Activated CD4-positive, CD25-positive, alpha-beta regulatory T cell treated with anti-CD3 and anti-CD28 coated beads, Interleukin-2, amount 50 U/mL, for 72 hours (primary cell): ENCODE data around the gene CABP4.

Experiments used
- DNase-seq: peaks from one replicate; pipeline ENCODE4 v3.0.0; 2021

The CABP4 gene

GRCh38 chr11:67436459-67437081, 18.6 kb upstream of the CABP4 start:
- DNase-seq, result peak; percentile 66

GRCh38 chr11:67437082-67437808, 17.9 kb upstream of the CABP4 start, which contains the start of gene PTPRCAP:
TSS of gene PTPRCAP (minus strand) at chr11:67437682. CDS start at chr11:67437619, 63 bp downstream.
- no peak for DNase-seq

- no peak for DNase-seq
Observed at GRCh38 chr11:67437809-67438157, 17.4 kb upstream of the CABP4 start.

- peak; percentile 78 for DNase-seq
Observed at GRCh38 chr11:67438158-67438902, 16.8 kb upstream of the CABP4 start.

- DNase-seq, result no peak
Observed at GRCh38 chr11:67439321-67440228, 15.6 kb upstream of the CABP4 start.

GRCh38 chr11:67440229-67441097, 14.7 kb upstream of the CABP4 start:
- DNase-seq, result no peak

- DNase-seq, result no peak
Observed at GRCh38 chr11:67441098-67441563, 14.0 kb upstream of the CABP4 start.

GRCh38 chr11:67441731-67442351, 13.3 kb upstream of the CABP4 start:
- no peak for DNase-seq

GRCh38 chr11:67442504-67443404, 12.4 kb upstream of the CABP4 start:
- DNase-seq, result no peak

- no peak for DNase-seq
Observed at GRCh38 chr11:67445515-67445914, 9.6 kb upstream of the CABP4 start.

- no peak for DNase-seq
Observed at GRCh38 chr11:67448220-67448609, 6.9 kb upstream of the CABP4 start.

GRCh38 chr11:67449116-67449844, 5.9 kb upstream of the CABP4 start:
- no peak for DNase-seq

GRCh38 chr11:67450796-67451657, 4.1 kb upstream of the CABP4 start:
- no peak for DNase-seq

GRCh38 chr11:67451658-67451976, 3.5 kb upstream of the CABP4 start:
- no peak for DNase-seq

- DNase-seq, result no peak
Observed at GRCh38 chr11:67452141-67452952, 2.8 kb upstream of the CABP4 start, which contains the start of gene GPR152. TSS of gene GPR152 (minus strand) at chr11:67452729. CDS start at chr11:67452724, 5 bp downstream.

- DNase-seq, result no peak
Observed at GRCh38 chr11:67453816-67454732, 1.1 kb upstream of the CABP4 start.
